OCI-LY7 (cell line): ENCODE data around the gene SPRY2. TPM values are rescaled to one million over a fixed set of nuclear protein-coding genes. Genes with fewer than 3 reads are reported as not detected.

Experiments
- BruUV-seq: library from RNA; stranded (reverse); fragments of 400-500 nt; replicated peaks from 2 replicates; lab custom pipeline; 2021; lab: Mats Ljungman, UMichigan
- CTCF ChIA-PET: fragments of 300-600 bp; sonication (Branson Sonifier 250); formaldehyde crosslinking; loops from one replicate; lab custom pipeline; 2022; ENCODE audit warnings: antibody characterized with exemption; ENCODE audit not compliant: unreplicated experiment; lab: Charles Lee
- POLR2A ChIA-PET: fragments of 300-600 bp; sonication (Branson Sonifier 250); formaldehyde crosslinking; loops from one replicate; lab custom pipeline; 2022; ENCODE audit warnings: antibody characterized with exemption; lab: Charles Lee
- DNase-seq: peaks from one replicate; pipeline ENCODE4 v3.0.0-alpha.2; 2015; ENCODE audit warnings: low spot score
- H2AFZ ChIP-seq: fragments of 200-600 bp; sonication (generic), shearing (Covaris generic); 2 replicates; pipeline ENCODE4 v1.6.1; 2014; ENCODE audit warnings: mild to moderate bottlenecking, antibody characterized with exemption, low read length, moderate library complexity
- H3K27ac ChIP-seq: fragments of 200-600 bp; sonication (generic); 2 replicates; pipeline ENCODE4 v1.5.1; 2014; ENCODE audit warnings: mixed run types, low read depth, mild to moderate bottlenecking, moderate library complexity, low read length, inconsistent platforms; ENCODE audit not compliant: poor library complexity, severe bottlenecking
- H3K36me3 ChIP-seq: fragments of 200-600 bp; sonication (generic); 2 replicates; pipeline ENCODE4 v1.6.1; 2014; ENCODE audit warnings: mild to moderate bottlenecking, antibody characterized with exemption, low read length, moderate library complexity, mixed read lengths; ENCODE audit not compliant: insufficient read depth
- H3K4me1 ChIP-seq: fragments of 200-600 bp; sonication (generic); 2 replicates; pipeline ENCODE4 v1.5.1; 2014; ENCODE audit warnings: mild to moderate bottlenecking, low read length; ENCODE audit not compliant: insufficient read depth, poor library complexity, severe bottlenecking
- H3K4me2 ChIP-seq: fragments of 200-600 bp; sonication (generic); 2 replicates; pipeline ENCODE4 v1.6.1; 2014; ENCODE audit warnings: mild to moderate bottlenecking, low read length
- H3K4me3 ChIP-seq: fragments of 200-600 bp; sonication (generic); 2 replicates; pipeline ENCODE4 v1.5.1; 2014; ENCODE audit warnings: mild to moderate bottlenecking, low read depth, low read length; ENCODE audit not compliant: poor library complexity, severe bottlenecking
- H3K79me2 ChIP-seq: fragments of 200-600 bp; sonication (generic); 2 replicates; pipeline ENCODE4 v1.6.1; 2016; ENCODE audit warnings: low read depth, mild to moderate bottlenecking, low read length, moderate library complexity, mixed read lengths; ENCODE audit not compliant: insufficient read depth
- H3K9me2 ChIP-seq: fragments of 200-600 bp; sonication (generic); 2 replicates; pipeline ENCODE4 v1.6.1; 2016; ENCODE audit warnings: mild to moderate bottlenecking, low read length, mixed read lengths; ENCODE audit not compliant: insufficient read depth
- H3K9me3 ChIP-seq: fragments of 200-600 bp; sonication (generic); 2 replicates; pipeline ENCODE4 v1.6.1; 2014; ENCODE audit warnings: mild to moderate bottlenecking, mixed run types, low read length, mixed read lengths
- H4K20me1 ChIP-seq: fragments of 200-600 bp; sonication (generic); 2 replicates; pipeline ENCODE4 v1.6.1; 2014; ENCODE audit warnings: mild to moderate bottlenecking, antibody characterized with exemption, low read length, moderate library complexity, mixed read lengths; ENCODE audit not compliant: insufficient read depth
- EZH2phosphoT487 ChIP-seq: fragments of 200-600 bp; sonication (generic); IDR thresholded peaks from 2 replicates; pipeline ENCODE4 v1.6.1; 2018; ENCODE audit warnings: low read depth, borderline replicate concordance, mild to moderate bottlenecking, mixed run types, antibody characterized with exemption, low read length, moderate library complexity, mixed read lengths
- intact Hi-C: fragments of 100-400 bp; cut with micrococcal nuclease; formaldehyde crosslinking; loops from one replicate; pipeline ENCODE4 v1.10.0; 2022; ENCODE audit not compliant: unreplicated experiment
- total RNA-seq, 2 experiments: library from RNA; depleted of rRNA in 1 of 2; stranded (reverse); fragments of >200 nt in 1 of 2; shearing (Covaris generic) in 1 of 2; gene quantifications; 2 replicates each; pipeline ENCODE4 v1.2.3, GENCODE V29; 2014 to 2022
- TF ChIP-seq, protein P1 (sequence below): fragments of 200-600 bp; sonication (generic); conservative IDR thresholded peaks from 2 replicates; pipeline ENCODE4 v1.5.1; 2014; ENCODE audit warnings: mild to moderate bottlenecking, antibody characterized with exemption, low read length, moderate library complexity, mixed read lengths

SPRY2 gene
- total RNA-seq, 2 experiments from 2014 or later = not detected

- no peak for DNase-seq
- no peak overlapping the region for H2AFZ ChIP-seq
- H3K4me2 ChIP-seq = no peak overlapping the region
- no TSS peak for BruUV-seq
- ChIA-PET CTCF (no interaction called here), POLR2A (no interaction called here)
- H3K4me3 ChIP-seq = no peak overlapping the region
- no peaks in the 10 kb centered on the region for H3K4me1 ChIP-seq
- no peak overlapping the region for H3K27ac ChIP-seq
- H3K9me3 ChIP-seq = no peaks in the 10 kb centered on the region
- no peaks in the 10 kb centered on the region for H3K9me2 ChIP-seq
- intact Hi-C loops = no loop called here
- no peaks in the 10 kb centered on the region for H4K20me1 ChIP-seq
- no peaks in the 10 kb centered on the region for H3K36me3 ChIP-seq
- no peaks in the 10 kb centered on the region for H3K79me2 ChIP-seq
- TF ChIP-seq, protein P1, sequence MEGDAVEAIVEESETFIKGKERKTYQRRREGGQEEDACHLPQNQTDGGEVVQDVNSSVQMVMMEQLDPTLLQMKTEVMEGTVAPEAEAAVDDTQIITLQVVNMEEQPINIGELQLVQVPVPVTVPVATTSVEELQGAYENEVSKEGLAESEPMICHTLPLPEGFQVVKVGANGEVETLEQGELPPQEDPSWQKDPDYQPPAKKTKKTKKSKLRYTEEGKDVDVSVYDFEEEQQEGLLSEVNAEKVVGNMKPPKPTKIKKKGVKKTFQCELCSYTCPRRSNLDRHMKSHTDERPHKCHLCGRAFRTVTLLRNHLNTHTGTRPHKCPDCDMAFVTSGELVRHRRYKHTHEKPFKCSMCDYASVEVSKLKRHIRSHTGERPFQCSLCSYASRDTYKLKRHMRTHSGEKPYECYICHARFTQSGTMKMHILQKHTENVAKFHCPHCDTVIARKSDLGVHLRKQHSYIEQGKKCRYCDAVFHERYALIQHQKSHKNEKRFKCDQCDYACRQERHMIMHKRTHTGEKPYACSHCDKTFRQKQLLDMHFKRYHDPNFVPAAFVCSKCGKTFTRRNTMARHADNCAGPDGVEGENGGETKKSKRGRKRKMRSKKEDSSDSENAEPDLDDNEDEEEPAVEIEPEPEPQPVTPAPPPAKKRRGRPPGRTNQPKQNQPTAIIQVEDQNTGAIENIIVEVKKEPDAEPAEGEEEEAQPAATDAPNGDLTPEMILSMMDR = no peak
- no peak for TF ChIP-seq EZH2phosphoT487
Observed at GRCh38 chr13:80307401-80307987, 33.4 kb downstream of the SPRY2 start.

DNA sequence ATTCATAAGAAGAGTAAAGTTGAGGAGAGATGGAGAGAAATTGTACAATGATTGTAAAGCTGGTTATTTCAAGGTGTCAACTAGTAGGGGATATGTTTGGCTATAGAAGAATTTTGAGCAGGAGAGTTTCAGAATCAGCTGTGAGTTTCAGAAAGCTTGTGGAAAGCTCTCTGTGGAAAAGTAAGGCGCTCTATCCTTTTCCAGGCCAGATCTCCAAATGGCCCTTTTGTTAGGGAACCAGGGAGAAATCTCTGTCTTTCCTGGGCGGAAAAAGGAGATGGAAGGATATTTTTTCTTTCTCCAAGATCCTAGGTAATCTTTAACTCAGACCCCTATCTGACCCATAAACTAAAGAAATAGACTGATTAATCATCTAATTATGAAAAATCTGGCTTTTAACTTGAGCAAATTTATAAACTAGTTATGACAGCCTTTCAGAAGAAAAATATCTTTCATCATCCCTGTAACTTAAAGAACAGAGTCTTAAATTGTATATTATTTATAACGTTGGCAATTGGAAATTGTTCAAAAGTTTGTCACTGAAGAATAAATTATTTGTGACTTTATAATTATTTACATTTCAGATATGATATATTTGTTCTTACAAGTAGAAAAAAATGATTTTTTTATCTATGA lies 34.5 kb downstream of the SPRY2 start:
- Histone ChIP-seq H3K4me2 (no peak overlapping the region), H4K20me1 (no peaks in the 10 kb centered on the region), H3K36me3 (no peaks in the 10 kb centered on the region), H3K4me3 (no peak overlapping the region), H3K27ac (no peak overlapping the region), H3K9me2 (no peaks in the 10 kb centered on the region), H3K9me3 (no peaks in the 10 kb centered on the region), H3K4me1 (no peaks in the 10 kb centered on the region), H2AFZ (no peak overlapping the region), H3K79me2 (no peaks in the 10 kb centered on the region)
- ChIA-PET CTCF (no interaction called here), POLR2A (interaction anchor here (1.7 kb wide), 1 partner anchor 9 kb away, joined by 4 read pairs; no protein-coding TSS in a partner anchor)
- TF ChIP-seq, protein P1 = no peak
- no peak for TF ChIP-seq EZH2phosphoT487
- BruUV-seq = no TSS peak
- DNase-seq = no peak
- intact Hi-C loops = no loop called here

GRCh38 chr13:80305737-80306136 lies 35.2 kb downstream of the SPRY2 start:
- no peaks in the 10 kb centered on the region for H3K9me2 ChIP-seq
- no peak overlapping the region for H3K4me3 ChIP-seq
- intact Hi-C loops = no loop called here
- no peaks in the 10 kb centered on the region for H3K4me1 ChIP-seq
- POLR2A ChIA-PET = interaction anchor here (0.7 to 1.7 kb wide), 2 partner anchors 9 to 354 kb away, joined by 3 to 4 read pairs; no protein-coding TSS in a partner anchor
- H3K79me2 ChIP-seq = no peaks in the 10 kb centered on the region
- H4K20me1 ChIP-seq = no peaks in the 10 kb centered on the region
- no peak overlapping the region for H3K27ac ChIP-seq
- BruUV-seq = no TSS peak
- TF ChIP-seq, protein P1 = no peak
- no peak for TF ChIP-seq EZH2phosphoT487
- DNase-seq = no peak
- H3K36me3 ChIP-seq = no peaks in the 10 kb centered on the region
- no peak overlapping the region for H3K4me2 ChIP-seq
- CTCF ChIA-PET = no interaction called here
- H2AFZ ChIP-seq = no peak overlapping the region
- H3K9me3 ChIP-seq = no peaks in the 10 kb centered on the region
